ENCODE measurements around the gene USP13.

USP13 gene

DNA sequence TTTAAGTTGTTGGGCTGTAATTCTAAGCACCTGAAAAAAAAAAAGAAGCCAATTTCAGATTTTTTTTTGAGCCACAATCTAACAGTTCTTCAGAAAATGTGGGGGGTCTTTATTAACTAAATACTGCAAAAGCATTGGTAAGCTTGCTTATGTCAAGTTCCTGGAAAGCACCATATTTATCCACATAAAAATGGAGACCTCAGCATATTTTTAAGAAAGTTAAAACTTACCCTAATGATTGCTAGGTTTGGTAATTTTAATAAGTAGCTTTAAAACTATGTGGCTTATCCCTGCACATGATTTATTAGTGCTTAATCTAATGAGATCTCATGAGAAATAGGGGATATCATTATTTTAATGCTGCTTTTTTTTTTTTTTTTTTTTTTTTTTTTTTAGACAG lies 156.8 kb downstream of the USP13 start:
- Histone ChIP-seq H3K27ac (ENCODE audit: low read length) (no peak overlapping the region), H3K36me3 (ENCODE audit: insufficient read depth, low read depth, low read length) (no peaks in the 10 kb centered on the region), H3K27me3 (ENCODE audit: insufficient read depth, low read length) (no peaks in the 10 kb centered on the region), H3K4me3 (ENCODE audit: low read length) (no peak overlapping the region), H3K4me1 (ENCODE audit: insufficient read depth, low read length) (no peaks in the 10 kb centered on the region), H3K9ac (ENCODE audit: low read depth, low read length) (no peak overlapping the region), H3K9me3 (ENCODE audit: insufficient read depth, low read depth, low read length) (no peaks in the 10 kb centered on the region)

DNA sequence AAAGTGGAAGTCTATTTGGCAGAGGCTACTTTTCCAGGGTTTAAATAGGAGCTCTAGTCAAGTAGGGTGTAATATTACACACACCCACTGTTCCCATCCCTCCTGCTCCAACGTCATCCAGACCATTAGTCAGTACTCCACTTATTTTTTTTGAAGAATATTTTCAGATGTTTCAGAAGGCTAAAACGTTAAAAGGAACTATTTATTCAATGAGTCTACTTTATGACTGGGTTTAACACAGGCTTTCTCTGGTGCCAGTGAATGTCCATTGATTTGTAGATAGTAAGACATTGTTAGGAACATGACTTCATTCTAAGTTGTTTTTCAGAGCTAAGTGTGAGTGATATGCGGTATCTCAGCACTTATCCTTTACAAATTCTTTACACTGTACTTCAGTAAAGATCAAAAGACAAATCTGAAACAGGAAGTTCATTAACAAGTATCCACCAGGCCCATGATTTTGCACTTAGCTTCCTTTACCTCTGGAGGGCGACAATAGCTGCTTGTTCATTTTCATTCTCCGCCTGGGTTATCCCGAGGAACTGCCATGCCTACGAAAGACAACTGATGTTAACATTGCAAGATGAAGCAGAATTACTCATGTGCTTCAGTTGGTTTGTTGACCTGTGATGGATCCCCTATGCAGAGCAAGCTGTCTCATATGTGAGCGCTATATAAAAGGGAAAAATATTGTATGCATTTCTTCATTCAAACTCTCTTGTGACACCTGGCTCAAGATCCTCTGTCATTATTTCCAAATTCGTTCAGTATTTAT lies 158.7 kb downstream of the USP13 start:
- no peaks in the 10 kb centered on the region for H3K4me1 ChIP-seq (ENCODE audit: insufficient read depth, low read length)
- H3K36me3 ChIP-seq (ENCODE audit: insufficient read depth, low read depth, low read length) = no peaks in the 10 kb centered on the region
- H3K9ac ChIP-seq (ENCODE audit: low read depth, low read length) = no peak overlapping the region
- H3K9me3 ChIP-seq (ENCODE audit: insufficient read depth, low read depth, low read length) = no peaks in the 10 kb centered on the region
- H3K27me3 ChIP-seq (ENCODE audit: insufficient read depth, low read length) = no peaks in the 10 kb centered on the region
- no peak overlapping the region for H3K4me3 ChIP-seq (ENCODE audit: low read length)
- no peak overlapping the region for H3K27ac ChIP-seq (ENCODE audit: low read length)

- Histone ChIP-seq H3K27me3 (ENCODE audit: insufficient read depth, low read length) (no peaks in the 10 kb centered on the region), H3K4me3 (ENCODE audit: low read length) (no peak overlapping the region), H3K9me3 (ENCODE audit: insufficient read depth, low read depth, low read length) (no peaks in the 10 kb centered on the region), H3K9ac (ENCODE audit: low read depth, low read length) (no peak overlapping the region), H3K4me1 (ENCODE audit: insufficient read depth, low read length) (no peaks in the 10 kb centered on the region), H3K36me3 (ENCODE audit: insufficient read depth, low read depth, low read length) (no peaks in the 10 kb centered on the region), H3K27ac (ENCODE audit: low read length) (no peak overlapping the region)
Measured at GRCh38 chr3:179812096-179812382, 159.2 kb downstream of the USP13 start.

- Histone ChIP-seq H3K36me3 (ENCODE audit: insufficient read depth, low read depth, low read length) (no peaks in the 10 kb centered on the region), H3K4me3 (ENCODE audit: low read length) (no peak overlapping the region), H3K4me1 (ENCODE audit: insufficient read depth, low read length) (no peaks in the 10 kb centered on the region), H3K27me3 (ENCODE audit: insufficient read depth, low read length) (no peaks in the 10 kb centered on the region), H3K9ac (ENCODE audit: low read depth, low read length) (no peak overlapping the region), H3K9me3 (ENCODE audit: insufficient read depth, low read depth, low read length) (no peaks in the 10 kb centered on the region), H3K27ac (ENCODE audit: low read length) (no peak overlapping the region)
Measured at GRCh38 chr3:179819379-179819778, 166.5 kb downstream of the USP13 start.

GRCh38 chr3:179822296-179822695 lies 169.5 kb downstream of the USP13 start:
- H3K9me3 ChIP-seq (ENCODE audit: insufficient read depth, low read depth, low read length) = no peaks in the 10 kb centered on the region
- H3K27me3 ChIP-seq (ENCODE audit: insufficient read depth, low read length) = no peaks in the 10 kb centered on the region

GRCh38 chr3:179825527-179826246 lies 172.8 kb downstream of the USP13 start:
- peaks cover 18% of the 10 kb centered on the region for H3K4me1 ChIP-seq (ENCODE audit: insufficient read depth, low read length)

More at GRCh38 chr3:179822296-179822695, 169.5 kb downstream of the USP13 start:
- Histone ChIP-seq H3K36me3 (ENCODE audit: insufficient read depth, low read depth, low read length) (no peaks in the 10 kb centered on the region), H3K9ac (ENCODE audit: low read depth, low read length) (no peak overlapping the region), H3K27ac (ENCODE audit: low read length) (no peak overlapping the region), H3K4me1 (ENCODE audit: insufficient read depth, low read length) (peaks cover 18% of the 10 kb centered on the region), H3K4me3 (ENCODE audit: low read length) (no peak overlapping the region)

GRCh38 chr3:179826247-179826637 lies 173.4 kb downstream of the USP13 start:
- Histone ChIP-seq H3K36me3 (ENCODE audit: insufficient read depth, low read depth, low read length) (no peaks in the 10 kb centered on the region), H3K27me3 (ENCODE audit: insufficient read depth, low read length) (no peaks in the 10 kb centered on the region), H3K27ac (ENCODE audit: low read length) (no peak overlapping the region), H3K9ac (ENCODE audit: low read depth, low read length) (no peak overlapping the region; the same call in 1 of the 2 replicates), H3K4me3 (ENCODE audit: low read length) (no peak overlapping the region), H3K4me1 (ENCODE audit: insufficient read depth, low read length) (peaks cover 18% of the 10 kb centered on the region), H3K9me3 (ENCODE audit: insufficient read depth, low read depth, low read length) (no peaks in the 10 kb centered on the region)

More at GRCh38 chr3:179825527-179826246, 172.8 kb downstream of the USP13 start:
- Histone ChIP-seq H3K27ac (ENCODE audit: low read length) (peak overlapping the region; percentile 26), H3K27me3 (ENCODE audit: insufficient read depth, low read length) (no peaks in the 10 kb centered on the region), H3K4me3 (ENCODE audit: low read length) (no peak overlapping the region), H3K36me3 (ENCODE audit: insufficient read depth, low read depth, low read length) (no peaks in the 10 kb centered on the region), H3K9ac (ENCODE audit: low read depth, low read length) (no peak overlapping the region), H3K9me3 (ENCODE audit: insufficient read depth, low read depth, low read length) (no peaks in the 10 kb centered on the region)

DNA sequence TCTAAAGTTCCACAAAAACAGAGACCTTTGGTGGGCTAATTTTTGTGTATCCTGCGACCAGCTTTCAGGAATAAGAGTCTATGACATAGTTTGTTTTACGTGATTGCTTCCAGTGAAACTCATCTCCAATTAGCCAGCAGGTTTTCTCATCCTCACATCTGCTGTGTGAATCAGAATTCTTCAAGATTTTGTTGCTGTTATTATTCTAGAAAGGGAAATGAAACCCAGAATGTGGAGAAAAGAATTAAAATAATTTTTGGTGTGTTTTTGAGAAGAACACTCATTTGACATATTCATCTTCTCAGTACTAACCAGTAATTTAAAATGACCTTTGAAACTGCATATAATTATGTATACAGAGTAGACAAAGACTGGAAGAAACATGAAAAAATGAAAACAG lies 175.9 kb downstream of the USP13 start:
- Histone ChIP-seq H3K4me3 (ENCODE audit: low read length) (no peak overlapping the region), H3K9ac (ENCODE audit: low read depth, low read length) (no peak overlapping the region), H3K4me1 (ENCODE audit: insufficient read depth, low read length) (peaks cover 18% of the 10 kb centered on the region), H3K27ac (ENCODE audit: low read length) (no peak overlapping the region), H3K9me3 (ENCODE audit: insufficient read depth, low read depth, low read length) (no peaks in the 10 kb centered on the region), H3K36me3 (ENCODE audit: insufficient read depth, low read depth, low read length) (no peaks in the 10 kb centered on the region), H3K27me3 (ENCODE audit: insufficient read depth, low read length) (no peaks in the 10 kb centered on the region)

DNA sequence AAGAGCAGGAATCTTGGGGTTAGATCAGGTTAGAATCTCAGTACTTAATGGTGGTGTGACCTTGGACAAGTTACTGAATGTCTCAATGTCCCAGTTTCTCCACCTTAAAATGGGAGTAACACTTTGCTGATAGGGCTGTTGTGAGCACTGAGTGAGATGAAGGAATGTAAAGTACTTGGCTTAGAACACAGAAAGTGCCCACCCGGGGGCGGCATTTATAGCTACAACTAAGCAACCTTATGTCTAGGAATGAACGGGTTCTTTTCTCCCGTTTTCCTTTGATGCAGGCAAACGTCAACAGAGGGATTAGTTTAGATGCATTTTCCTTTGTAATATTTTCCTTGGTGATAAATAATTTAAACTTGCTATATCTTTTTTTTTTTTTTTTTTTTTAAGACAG lies 176.6 kb downstream of the USP13 start:
- H3K27me3 ChIP-seq (ENCODE audit: insufficient read depth, low read length) = no peaks in the 10 kb centered on the region
- H3K27ac ChIP-seq (ENCODE audit: low read length) = no peak overlapping the region

DNA sequence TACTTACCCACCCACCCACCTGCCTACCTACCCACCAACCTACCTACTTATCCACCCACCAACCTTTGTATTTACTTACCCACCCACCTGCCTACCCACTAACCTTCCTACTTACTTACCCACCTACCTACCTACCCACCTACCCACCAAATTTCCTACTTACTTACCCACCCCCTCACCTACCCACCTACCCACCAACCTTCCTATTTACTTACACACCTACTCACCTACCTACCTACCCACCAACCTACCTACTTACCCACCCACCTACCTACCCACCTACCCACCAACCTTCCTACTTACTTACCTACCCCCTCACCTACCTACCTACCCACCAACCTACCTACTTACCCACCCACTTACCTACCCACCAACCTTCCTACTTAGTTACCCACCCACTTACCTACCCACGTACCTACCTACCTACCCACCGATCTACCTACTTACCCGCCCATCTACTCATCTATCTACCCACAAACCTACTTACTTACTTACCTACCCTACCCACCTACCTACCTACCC lies 179.6 kb downstream of the USP13 start:
- H3K9ac ChIP-seq (ENCODE audit: low read depth, low read length) = no peak overlapping the region
- no peaks in the 10 kb centered on the region for H3K9me3 ChIP-seq (ENCODE audit: insufficient read depth, low read depth, low read length)
- H3K27ac ChIP-seq (ENCODE audit: low read length) = no peak overlapping the region
- no peaks in the 10 kb centered on the region for H3K36me3 ChIP-seq (ENCODE audit: insufficient read depth, low read depth, low read length)
- no peak overlapping the region for H3K4me3 ChIP-seq (ENCODE audit: low read length)
- no peaks in the 10 kb centered on the region for H3K27me3 ChIP-seq (ENCODE audit: insufficient read depth, low read length)
- H3K4me1 ChIP-seq (ENCODE audit: insufficient read depth, low read length) = no peaks in the 10 kb centered on the region

More for the DNA sequence above, 176.6 kb downstream of the USP13 start:
- Histone ChIP-seq H3K9me3 (ENCODE audit: insufficient read depth, low read depth, low read length) (no peaks in the 10 kb centered on the region), H3K4me3 (ENCODE audit: low read length) (no peak overlapping the region), H3K9ac (ENCODE audit: low read depth, low read length) (no peak overlapping the region), H3K4me1 (ENCODE audit: insufficient read depth, low read length) (peaks cover 18% of the 10 kb centered on the region), H3K36me3 (ENCODE audit: insufficient read depth, low read depth, low read length) (no peaks in the 10 kb centered on the region)

DNA sequence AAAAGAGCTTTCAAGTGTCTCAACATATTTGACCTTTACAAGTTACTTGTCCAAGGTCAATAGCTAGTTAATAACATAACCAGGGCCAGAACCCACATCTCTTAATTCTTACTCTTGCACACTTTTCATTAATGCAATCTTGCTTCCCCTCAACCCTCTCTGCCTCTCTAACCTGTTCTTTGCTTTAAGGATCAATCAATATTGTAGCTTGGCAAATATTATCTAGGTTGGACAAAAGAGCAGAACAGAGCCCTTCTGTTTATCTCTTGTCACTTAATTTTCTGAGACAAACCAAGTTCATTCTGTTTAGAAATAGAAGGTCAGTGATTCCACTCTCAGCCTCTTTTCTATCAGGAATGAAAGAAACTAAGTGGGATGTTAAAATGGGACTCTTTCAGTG lies 180.5 kb downstream of the USP13 start:
- Histone ChIP-seq H3K27ac (ENCODE audit: low read length) (no peak overlapping the region), H3K27me3 (ENCODE audit: insufficient read depth, low read length) (no peaks in the 10 kb centered on the region), H3K36me3 (ENCODE audit: insufficient read depth, low read depth, low read length) (no peaks in the 10 kb centered on the region), H3K9me3 (ENCODE audit: insufficient read depth, low read depth, low read length) (no peaks in the 10 kb centered on the region), H3K9ac (ENCODE audit: low read depth, low read length) (no peak overlapping the region), H3K4me3 (ENCODE audit: low read length) (no peak overlapping the region), H3K4me1 (ENCODE audit: insufficient read depth, low read length) (no peaks in the 10 kb centered on the region)

DNA sequence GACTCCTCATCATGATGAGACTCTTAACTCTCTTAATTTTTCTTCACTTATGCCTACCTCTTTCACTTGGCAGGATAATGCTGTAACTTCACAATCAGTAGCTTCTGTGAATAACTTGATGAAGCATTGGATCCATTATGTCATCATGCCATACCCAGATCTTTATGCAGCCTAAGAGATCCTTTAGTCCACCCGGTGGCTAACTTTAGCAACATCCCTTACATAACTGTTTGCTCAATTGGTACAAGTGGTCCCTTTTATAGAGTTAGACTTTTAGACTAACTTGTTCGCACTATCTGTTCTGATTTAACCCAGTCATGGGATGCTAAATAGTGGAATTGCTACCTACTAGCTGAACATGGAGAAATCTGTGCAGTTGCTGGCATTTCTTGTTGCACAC lies 184.5 kb downstream of the USP13 start:
- Histone ChIP-seq H3K27ac (ENCODE audit: low read length) (no peak overlapping the region), H3K36me3 (ENCODE audit: insufficient read depth, low read depth, low read length) (no peaks in the 10 kb centered on the region), H3K4me3 (ENCODE audit: low read length) (no peak overlapping the region), H3K27me3 (ENCODE audit: insufficient read depth, low read length) (no peaks in the 10 kb centered on the region), H3K9me3 (ENCODE audit: insufficient read depth, low read depth, low read length) (no peaks in the 10 kb centered on the region), H3K9ac (ENCODE audit: low read depth, low read length) (no peak overlapping the region), H3K4me1 (ENCODE audit: insufficient read depth, low read length) (peaks cover 4% of the 10 kb centered on the region; the same call in 1 of the 2 replicates)
